Type B pancreatic cell (in vitro differentiated cells): ENCODE measurements around the gene TMEM151B. TPM values are rescaled to one million over a fixed set of nuclear protein-coding genes. Genes with fewer than 3 reads are reported as not detected.

Source experiments
- DNase-seq: peaks from one replicate; pipeline ENCODE4 v3.0.0; 2021; ENCODE audit warnings: mixed read lengths; ENCODE audit not compliant: unreplicated experiment; ENCODE audit errors: extremely low spot score
- H3K27ac Mint-ChIP-seq: 2 replicates; pipeline ENCODE4 v1.8.0; 2021; ENCODE audit warnings: mild to moderate bottlenecking, mixed read lengths
- H3K27me3 Mint-ChIP-seq: 2 replicates; pipeline ENCODE4 v1.8.0; 2021; ENCODE audit warnings: mixed read lengths
- H3K36me3 Mint-ChIP-seq: 2 replicates; pipeline ENCODE4 v1.8.0; 2021; ENCODE audit warnings: mixed read lengths
- H3K4me1 Mint-ChIP-seq: one replicate; pipeline ENCODE4 v1.8.0; 2021; ENCODE audit warnings: mixed read lengths; ENCODE audit not compliant: unreplicated experiment
- H3K4me3 Mint-ChIP-seq: 2 replicates; pipeline ENCODE4 v1.8.0; 2021; ENCODE audit warnings: mild to moderate bottlenecking, mixed read lengths
- H3K9me3 Mint-ChIP-seq: 2 replicates; pipeline ENCODE4 v1.8.0; 2021; ENCODE audit warnings: mixed read lengths
- CTCF ChIP-seq: fragments of 200-600 bp; sonication (generic); conservative IDR thresholded peaks from 2 replicates; pipeline ENCODE4 v1.5.0; 2021; ENCODE audit warnings: antibody characterized with exemption, mild to moderate bottlenecking
- total RNA-seq: library from RNA; stranded (reverse); gene quantifications from 2 replicates; pipeline ENCODE4 v1.2.1, GENCODE V29; 2021; ENCODE audit warnings: low replicate concordance

The TMEM151B gene
- total RNA-seq, 1 donor from 2014 or later, result 3.2 TPM

- H3K27me3 Mint-ChIP-seq, result no peaks in the 10 kb centered on the region
- no peak for TF ChIP-seq CTCF
- no peak overlapping the region for H3K27ac Mint-ChIP-seq
- H3K4me3 Mint-ChIP-seq, result no peak overlapping the region
- DNase-seq, result no peak
- peaks cover 12% of the 10 kb centered on the region for H3K4me1 Mint-ChIP-seq
- H3K36me3 Mint-ChIP-seq, result peaks cover 21% of the 10 kb centered on the region
- no peaks in the 10 kb centered on the region for H3K9me3 Mint-ChIP-seq
These were observed 37.0 kb downstream of the TMEM151B start for GRCh38 chr6:44307217-44307616.

- no peaks in the 10 kb centered on the region for H3K27me3 Mint-ChIP-seq
- H3K4me3 Mint-ChIP-seq, result no peak overlapping the region
- H3K4me1 Mint-ChIP-seq, result peaks cover 13% of the 10 kb centered on the region
- TF ChIP-seq CTCF, result no peak
- H3K36me3 Mint-ChIP-seq, result peaks cover 21% of the 10 kb centered on the region
- DNase-seq, result no peak
- H3K9me3 Mint-ChIP-seq, result no peaks in the 10 kb centered on the region
- no peak overlapping the region for H3K27ac Mint-ChIP-seq
These were observed 38.8 kb downstream of the TMEM151B start for GRCh38 chr6:44309092-44309491.

GRCh38 chr6:44309631-44310030 lies 39.4 kb downstream of the TMEM151B start:
- TF ChIP-seq CTCF, result no peak
- H3K36me3 Mint-ChIP-seq, result peaks cover 21% of the 10 kb centered on the region
- H3K27me3 Mint-ChIP-seq, result no peaks in the 10 kb centered on the region
- peaks cover 13% of the 10 kb centered on the region for H3K4me1 Mint-ChIP-seq
- H3K27ac Mint-ChIP-seq, result no peak overlapping the region
- DNase-seq, result no peak
- no peak overlapping the region for H3K4me3 Mint-ChIP-seq
- no peaks in the 10 kb centered on the region for H3K9me3 Mint-ChIP-seq

- TF ChIP-seq CTCF, result no peak
- peak overlapping the region; percentile 39 for H3K27ac Mint-ChIP-seq
- H3K27me3 Mint-ChIP-seq, result peaks cover 3% of the 10 kb centered on the region
- DNase-seq, result no peak
- peaks cover 13% of the 10 kb centered on the region for H3K4me1 Mint-ChIP-seq
- peak overlapping the region; percentile 72 for H3K4me3 Mint-ChIP-seq
- H3K9me3 Mint-ChIP-seq, result no peaks in the 10 kb centered on the region
- peaks cover 21% of the 10 kb centered on the region for H3K36me3 Mint-ChIP-seq
These were observed 40.0 kb downstream of the TMEM151B start for GRCh38 chr6:44310241-44310640.

- Mint-ChIP-seq H3K27ac (peak overlapping the region; percentile 92), H3K36me3 (peaks cover 16% of the 10 kb centered on the region), H3K27me3 (peaks cover 3% of the 10 kb centered on the region)
These were observed 41.1 kb downstream of the TMEM151B start for GRCh38 chr6:44311304-44311703.

More at GRCh38 chr6:44311304-44311703, 41.1 kb downstream of the TMEM151B start:
- DNase-seq, result no peak
- TF ChIP-seq CTCF, result no peak
- H3K4me1 Mint-ChIP-seq, result peaks cover 9% of the 10 kb centered on the region
- no peaks in the 10 kb centered on the region for H3K9me3 Mint-ChIP-seq
- H3K4me3 Mint-ChIP-seq, result peak overlapping the region; percentile 94
